Activated CD8-positive, alpha-beta T cell treated with anti-CD3 and anti-CD28 coated beads, Interleukin-2, amount 10 ng/mL, durations not matched to agents 7 days and 5 days (primary cell): ENCODE results near the gene MED12L. TPM values are rescaled to one million over a fixed set of nuclear protein-coding genes. Genes with fewer than 3 reads are reported as not detected.

Experiments used
- ATAC-seq: fragments of 150-1000 bp; cut with Tn5 transposase; one replicate; pipeline ENCODE4 v1.10.0; 2021; ENCODE audit warnings: moderate library complexity
- CTCF ChIA-PET: fragments of 350-600 bp; sonication (Branson Sonifier 250); formaldehyde crosslinking; loops from one replicate; lab custom pipeline; 2021; ENCODE audit warnings: antibody characterized with exemption; lab: Charles Lee
- POLR2A ChIA-PET: fragments of 350-600 bp; sonication (Branson Sonifier 250); formaldehyde crosslinking; loops from one replicate; lab custom pipeline; 2021; ENCODE audit warnings: antibody characterized with exemption; lab: Charles Lee
- DNase-seq: peaks from one replicate; pipeline ENCODE4 v3.0.0-alpha.2; 2020
- H3K27ac Mint-ChIP-seq: one replicate; pipeline ENCODE4 v1.8.0; 2021; ENCODE audit warnings: mild to moderate bottlenecking, mixed read lengths
- H3K27me3 Mint-ChIP-seq: one replicate; pipeline ENCODE4 v1.8.0; 2021; ENCODE audit warnings: low read depth, mixed read lengths
- H3K36me3 Mint-ChIP-seq: one replicate; pipeline ENCODE4 v1.8.0; 2021; ENCODE audit warnings: low read depth, mixed read lengths
- H3K4me1 Mint-ChIP-seq: one replicate; pipeline ENCODE4 v1.8.0; 2021; ENCODE audit warnings: low read depth, mixed read lengths
- H3K4me3 Mint-ChIP-seq: one replicate; pipeline ENCODE4 v1.8.0; 2021; ENCODE audit warnings: mild to moderate bottlenecking, mixed read lengths
- H3K9me3 Mint-ChIP-seq: one replicate; pipeline ENCODE4 v1.8.0; 2022; ENCODE audit warnings: mixed read lengths; ENCODE audit not compliant: insufficient read depth
- total RNA-seq, 2 experiments: library from RNA; stranded (reverse); gene quantifications; one replicate each; pipeline ENCODE4 v1.2.3, GENCODE V29; 2021

MED12L gene
- total RNA-seq, 2 experiments from 2014 or later, result 0.76 to 0.79 TPM

DNA sequence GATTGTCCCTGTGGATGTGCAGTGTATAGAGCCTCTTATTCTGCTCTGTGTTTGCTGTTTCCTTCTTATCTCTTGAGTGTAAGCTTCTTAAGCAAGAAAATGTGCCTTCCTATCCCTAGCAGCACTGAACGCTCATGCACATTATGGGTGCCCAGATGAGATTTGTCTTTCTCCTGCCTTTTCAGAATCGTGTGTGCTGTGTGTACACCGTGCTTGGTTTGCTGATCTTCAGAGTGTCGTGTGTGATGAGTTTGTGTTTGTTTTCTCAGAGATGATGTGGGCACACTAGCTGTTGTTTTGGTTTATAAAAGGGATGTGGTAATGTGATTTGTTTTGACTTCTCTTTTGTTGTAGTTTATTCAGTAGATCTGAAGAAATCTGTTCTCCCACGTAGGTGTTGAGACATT, 97.8 kb downstream of the MED12L start:
- ATAC-seq (peak; percentile 79), DNase-seq (peak; percentile 38)
- H3K9me3 Mint-ChIP-seq, result no peaks in the 10 kb centered on the region
- H3K4me3 Mint-ChIP-seq, result peak overlapping the region; percentile 58
- peaks cover 47% of the 10 kb centered on the region for H3K4me1 Mint-ChIP-seq
- ChIA-PET CTCF (interaction anchor here (0.5 to 3.7 kb wide), 9 partner anchors 11 to 330 kb away, joined by 3 to 17 read pairs (median 7); no protein-coding TSS in a partner anchor), POLR2A (interaction anchor here (2.1 to 6.2 kb wide), 2 partner anchors 12 to 18 kb away, joined by 6 to 51 read pairs; partner anchors contain the start of gene GPR171)
- H3K27ac Mint-ChIP-seq, result peak overlapping the region; percentile 81
- H3K36me3 Mint-ChIP-seq, result peaks cover 2% of the 10 kb centered on the region
- no peaks in the 10 kb centered on the region for H3K27me3 Mint-ChIP-seq

DNA sequence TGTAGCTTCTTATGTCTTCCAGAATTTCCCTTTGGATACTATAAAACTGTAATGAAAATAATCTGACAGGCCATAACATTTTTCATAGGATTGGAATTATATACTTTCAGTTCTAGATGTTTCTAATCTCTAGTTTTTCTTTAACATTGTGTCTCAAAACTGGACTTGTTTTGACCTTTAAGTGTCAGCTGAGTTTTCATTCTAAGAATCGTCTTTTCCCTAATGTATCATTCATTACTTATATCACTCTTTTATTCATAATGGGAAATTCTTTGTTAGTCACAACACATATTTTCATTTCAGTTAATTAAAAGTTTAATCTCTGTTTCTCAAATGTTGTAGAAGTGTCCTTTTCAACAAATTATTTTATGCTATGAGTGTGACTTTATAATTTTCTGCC, 105.6 kb downstream of the MED12L start:
- POLR2A ChIA-PET, result no interaction called here
- no peak for DNase-seq
- Mint-ChIP-seq H3K4me1 (peaks cover 31% of the 10 kb centered on the region), H3K4me3 (no peak overlapping the region), H3K27ac (no peak overlapping the region), H3K36me3 (peaks cover 29% of the 10 kb centered on the region), H3K27me3 (no peaks in the 10 kb centered on the region), H3K9me3 (peaks cover 17% of the 10 kb centered on the region)
- CTCF ChIA-PET, result interaction anchor here (0.6 to 0.7 kb wide), 2 partner anchors 23 to 37 kb away, joined by 3 to 4 read pairs; no protein-coding TSS in a partner anchor
- no peak for ATAC-seq

DNA sequence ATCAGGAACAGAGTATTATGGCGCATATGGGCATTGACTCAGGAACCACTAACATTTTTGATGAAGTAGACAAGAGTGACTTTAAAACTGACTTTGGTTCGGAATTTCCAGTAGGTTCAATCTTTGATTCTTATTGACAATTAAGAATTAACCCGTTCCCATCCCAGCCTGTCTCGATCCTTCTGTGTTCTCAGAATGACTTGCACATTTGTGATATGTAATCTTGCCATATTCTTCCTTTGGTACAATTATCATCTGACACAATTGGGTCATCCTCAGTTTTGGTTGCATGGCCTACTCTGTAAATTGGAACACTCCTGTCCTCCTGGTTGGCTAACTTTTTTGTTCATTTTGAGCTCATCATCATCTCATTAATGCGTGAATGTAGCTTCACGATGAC, 107.1 kb downstream of the MED12L start:
- DNase-seq, result no peak
- peaks cover 32% of the 10 kb centered on the region for H3K4me1 Mint-ChIP-seq
- ATAC-seq, result no peak
- no peak overlapping the region for H3K27ac Mint-ChIP-seq
- no peak overlapping the region for H3K4me3 Mint-ChIP-seq
- H3K27me3 Mint-ChIP-seq, result no peaks in the 10 kb centered on the region
- ChIA-PET CTCF (interaction anchor here (0.7 kb wide), 1 partner anchor 18 kb away, joined by 3 read pairs; no protein-coding TSS in a partner anchor), POLR2A (no interaction called here)
- peaks cover 40% of the 10 kb centered on the region for H3K36me3 Mint-ChIP-seq
- peaks cover 22% of the 10 kb centered on the region for H3K9me3 Mint-ChIP-seq

DNA sequence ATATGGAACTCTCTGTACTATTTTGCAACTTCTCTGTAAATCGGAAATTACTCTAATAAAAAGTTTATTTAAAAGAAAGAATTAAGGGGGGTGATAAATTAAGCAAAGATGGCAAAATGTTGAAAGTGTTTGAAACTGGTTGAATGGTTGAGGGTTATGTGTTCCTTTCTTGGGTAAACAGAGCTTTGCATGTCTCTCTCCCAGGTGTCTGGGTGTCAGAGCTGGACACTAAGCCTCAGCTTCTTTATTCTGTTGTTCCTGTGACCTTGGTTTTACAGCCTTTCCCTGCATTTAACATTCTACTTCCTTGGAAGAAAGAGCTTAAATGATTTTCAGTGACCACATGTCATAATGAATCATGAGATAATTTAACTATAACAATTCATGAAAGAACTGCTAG, 110.4 kb downstream of the MED12L start:
- no peak for ATAC-seq
- Mint-ChIP-seq H3K4me1 (peaks cover 33% of the 10 kb centered on the region), H3K9me3 (peaks cover 18% of the 10 kb centered on the region), H3K36me3 (peaks cover 67% of the 10 kb centered on the region), H3K27ac (peak overlapping the region; percentile 4), H3K4me3 (no peak overlapping the region), H3K27me3 (no peaks in the 10 kb centered on the region)
- ChIA-PET CTCF (interaction anchor here (0.7 to 2.2 kb wide), 10 partner anchors 9 to 87 kb away, joined by 3 to 13 read pairs (median 4); no protein-coding TSS in a partner anchor), POLR2A (interaction anchor here (1.3 kb wide), 1 partner anchor 25 kb away, joined by 3 read pairs; no protein-coding TSS in a partner anchor)
- DNase-seq, result no peak

DNA sequence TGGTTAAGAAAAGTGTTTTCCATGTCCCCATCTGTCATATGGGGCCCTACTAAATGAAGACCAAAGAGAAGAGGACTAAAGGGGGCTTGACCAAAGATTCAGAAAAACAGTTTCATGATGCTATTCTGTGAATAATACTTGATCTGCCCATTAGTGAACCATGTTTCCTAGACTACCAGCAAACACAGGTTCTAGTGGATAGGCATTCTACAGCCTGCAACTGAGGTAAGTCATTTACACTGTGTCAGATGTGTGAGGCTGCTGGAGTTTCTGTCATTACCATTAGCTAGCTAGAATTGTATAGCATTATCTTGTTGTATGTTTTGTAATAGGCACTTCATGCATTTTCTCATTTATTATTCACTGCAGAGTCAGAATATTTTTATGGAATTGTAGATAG, 111.0 kb downstream of the MED12L start:
- peak overlapping the region; percentile 4 for H3K27ac Mint-ChIP-seq
- H3K27me3 Mint-ChIP-seq, result no peaks in the 10 kb centered on the region
- peaks cover 69% of the 10 kb centered on the region for H3K36me3 Mint-ChIP-seq
- POLR2A ChIA-PET, result interaction anchor here (1.2 to 1.3 kb wide), 2 partner anchors 10 to 25 kb away, joined by 3 to 6 read pairs; no protein-coding TSS in a partner anchor
- no peak overlapping the region for H3K4me3 Mint-ChIP-seq
- DNase-seq (no peak), ATAC-seq (no peak)
- peaks cover 31% of the 10 kb centered on the region for H3K4me1 Mint-ChIP-seq
- peaks cover 13% of the 10 kb centered on the region for H3K9me3 Mint-ChIP-seq
- CTCF ChIA-PET, result interaction anchor here (1.0 to 2.2 kb wide), 8 partner anchors 10 to 86 kb away, joined by 3 to 13 read pairs (median 4); no protein-coding TSS in a partner anchor

DNA sequence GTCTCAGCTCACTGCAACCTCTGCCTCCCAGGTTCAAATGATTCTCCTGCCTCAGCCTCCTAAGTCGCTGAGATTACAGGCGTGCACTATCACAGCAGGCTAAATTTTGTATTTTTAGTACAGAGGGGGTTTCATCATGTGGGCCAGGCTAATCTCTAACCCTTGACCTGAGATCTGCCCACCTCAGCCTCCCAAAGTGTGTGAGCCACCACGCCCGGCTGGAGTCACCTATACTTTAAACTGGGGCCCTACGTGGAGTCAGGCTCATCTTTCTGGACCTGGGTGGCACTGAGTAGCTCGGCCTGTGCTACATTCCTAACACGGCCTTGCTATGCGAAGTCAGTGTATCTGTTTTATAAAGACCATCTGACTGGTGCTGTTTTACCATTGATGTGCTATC, 111.8 kb downstream of the MED12L start:
- ChIA-PET POLR2A (interaction anchor here (1.0 to 1.2 kb wide), 2 partner anchors 8 to 11 kb away, joined by 4 to 6 read pairs; no protein-coding TSS in a partner anchor), CTCF (interaction anchor here (0.8 to 6.0 kb wide), 8 partner anchors 8 to 29 kb away, joined by 3 to 33 read pairs (median 6); no protein-coding TSS in a partner anchor)
- Mint-ChIP-seq H3K27me3 (no peaks in the 10 kb centered on the region), H3K4me3 (no peak overlapping the region), H3K36me3 (peaks cover 76% of the 10 kb centered on the region), H3K27ac (no peak overlapping the region), H3K9me3 (peaks cover 13% of the 10 kb centered on the region), H3K4me1 (peaks cover 31% of the 10 kb centered on the region)
- ATAC-seq, result no peak
- no peak for DNase-seq

DNA sequence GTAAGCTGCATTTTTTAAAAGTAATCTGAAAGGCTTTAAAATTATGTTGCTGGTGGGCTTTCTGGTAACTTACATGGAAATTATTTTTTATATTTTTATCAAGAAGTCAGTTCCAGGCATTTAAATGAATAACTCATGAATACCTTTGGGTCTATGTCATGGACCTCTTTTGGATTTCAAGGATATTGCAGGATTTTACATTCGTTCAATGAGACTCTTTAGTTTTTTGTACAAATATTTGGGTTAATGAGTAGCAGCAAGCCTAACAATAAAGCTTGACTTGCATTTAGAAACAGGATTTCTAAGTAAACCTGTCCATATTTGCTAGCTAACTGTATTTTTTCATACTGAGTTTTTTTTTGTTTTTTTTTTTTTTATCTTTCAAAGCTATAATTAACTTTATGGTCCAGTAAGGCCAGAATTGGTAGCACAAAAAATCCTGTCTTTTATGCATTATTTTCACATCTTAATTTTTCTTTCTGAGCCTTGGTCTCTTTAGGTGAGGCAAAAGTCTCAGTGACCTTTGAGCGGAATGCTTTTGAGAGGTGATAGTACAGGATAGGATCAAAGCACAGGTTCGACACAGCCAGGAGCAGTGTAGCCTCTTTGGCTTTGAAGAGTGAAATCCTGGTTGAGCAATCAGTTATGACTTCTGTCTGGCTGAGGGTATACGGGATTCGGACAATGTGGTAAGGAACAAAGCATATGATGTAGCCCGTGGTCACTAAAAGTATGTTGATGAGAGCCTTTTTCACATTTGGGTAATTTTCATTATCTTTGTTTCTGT, 112.7 kb downstream of the MED12L start:
- H3K36me3 Mint-ChIP-seq, result peaks cover 78% of the 10 kb centered on the region
- no peak overlapping the region for H3K27ac Mint-ChIP-seq
- H3K27me3 Mint-ChIP-seq, result no peaks in the 10 kb centered on the region
- peaks cover 13% of the 10 kb centered on the region for H3K9me3 Mint-ChIP-seq
- DNase-seq (no peak), ATAC-seq (no peak)
- H3K4me1 Mint-ChIP-seq, result peaks cover 31% of the 10 kb centered on the region
- H3K4me3 Mint-ChIP-seq, result peak overlapping the region; percentile 87
- ChIA-PET CTCF (interaction anchor here (0.8 to 7.6 kb wide), 7 partner anchors 9 to 30 kb away, joined by 3 to 65 read pairs (median 5); no protein-coding TSS in a partner anchor), POLR2A (interaction anchor here (0.8 to 5.6 kb wide), 3 partner anchors 9 to 14 kb away, joined by 3 to 51 read pairs (median 4); no protein-coding TSS in a partner anchor)

DNA sequence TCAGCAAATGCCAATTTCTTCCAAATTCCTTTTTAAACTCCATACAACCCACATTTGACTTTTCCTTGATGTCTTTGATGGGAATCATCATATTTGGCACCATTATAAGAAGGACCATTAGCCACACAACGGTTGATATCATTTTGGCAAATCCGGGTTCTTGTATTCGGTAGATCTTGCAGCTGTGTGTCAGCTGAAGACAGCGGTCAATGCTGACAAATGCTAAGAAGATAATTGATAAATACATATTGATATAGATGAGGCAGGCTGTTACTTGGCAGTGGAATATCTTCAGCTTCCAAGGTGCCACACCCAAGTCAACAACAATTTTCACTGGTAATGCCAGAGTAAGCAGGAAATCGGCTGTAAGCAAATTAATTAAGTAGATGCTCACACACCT, 113.4 kb downstream of the MED12L start:
- peak overlapping the region; percentile 87 for H3K4me3 Mint-ChIP-seq
- peaks cover 75% of the 10 kb centered on the region for H3K36me3 Mint-ChIP-seq
- no peak for DNase-seq
- ChIA-PET CTCF (interaction anchor here (1.1 to 7.6 kb wide), 8 partner anchors 9 to 128 kb away, joined by 3 to 65 read pairs (median 6); no protein-coding TSS in a partner anchor), POLR2A (interaction anchor here (0.8 to 5.6 kb wide), 3 partner anchors 12 to 436 kb away, joined by 3 to 51 read pairs (median 34); partner anchors contain the start of gene SIAH2)
- no peaks in the 10 kb centered on the region for H3K27me3 Mint-ChIP-seq
- H3K9me3 Mint-ChIP-seq, result peaks cover 13% of the 10 kb centered on the region
- ATAC-seq, result no peak
- H3K4me1 Mint-ChIP-seq, result peaks cover 32% of the 10 kb centered on the region
- peak overlapping the region; percentile 18 for H3K27ac Mint-ChIP-seq

DNA sequence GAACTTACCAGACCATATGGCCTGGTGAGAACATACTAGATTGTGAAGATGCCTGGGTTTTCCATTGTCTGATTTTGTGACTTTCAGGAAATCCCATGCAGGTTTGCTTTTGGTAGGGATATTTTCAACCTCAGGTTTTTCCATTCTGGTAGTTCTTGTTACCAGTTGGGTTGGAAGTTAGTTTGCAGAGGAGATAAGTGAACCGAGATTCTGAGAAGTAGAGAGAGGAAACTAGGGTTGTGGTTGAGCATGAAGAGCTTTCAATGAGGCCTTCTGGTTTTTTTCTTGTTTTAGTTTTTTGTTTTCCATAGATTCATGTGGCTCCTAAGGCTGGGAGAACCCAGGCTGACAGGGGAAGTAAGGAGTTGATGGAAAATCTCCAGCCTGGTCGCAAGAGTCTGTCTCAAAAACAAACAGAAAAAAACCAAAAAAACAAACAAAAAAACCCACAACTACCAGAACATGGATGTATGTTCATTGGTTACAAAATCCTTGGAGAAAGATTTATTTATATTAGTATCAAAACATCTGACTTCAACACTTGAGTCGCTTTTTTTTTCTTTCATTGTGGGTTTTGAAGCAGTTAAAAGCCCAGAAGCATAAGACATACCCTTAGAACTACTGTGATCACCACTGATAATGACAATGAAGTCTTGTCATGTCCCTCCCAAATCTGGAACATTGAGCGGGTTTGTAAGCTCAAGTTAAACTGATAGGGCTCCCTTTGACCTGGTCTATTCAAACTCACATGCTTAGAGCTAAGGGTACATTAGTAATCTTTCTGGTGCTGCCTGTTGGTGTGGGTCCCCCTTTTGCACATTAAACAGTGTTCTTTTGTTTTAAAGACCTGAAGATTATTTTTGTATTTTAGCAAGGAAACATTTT, 114.3 kb downstream of the MED12L start:
- H3K4me3 Mint-ChIP-seq, result peak overlapping the region; percentile 87
- DNase-seq (no peak), ATAC-seq (peak; percentile 41)
- H3K27me3 Mint-ChIP-seq, result no peaks in the 10 kb centered on the region
- H3K9me3 Mint-ChIP-seq, result peaks cover 13% of the 10 kb centered on the region
- H3K4me1 Mint-ChIP-seq, result peaks cover 42% of the 10 kb centered on the region
- CTCF ChIA-PET, result interaction anchor here (0.8 to 7.6 kb wide), 9 partner anchors 8 to 127 kb away, joined by 3 to 65 read pairs (median 8); partner anchors contain the start of gene P2RY14
- peak overlapping the region; percentile 89 for H3K27ac Mint-ChIP-seq
- POLR2A ChIA-PET, result interaction anchor here (1.1 to 5.6 kb wide), 11 partner anchors 10 to 1069 kb away, joined by 3 to 51 read pairs (median 16); partner anchors contain the start of genes MBNL1, P2RY14 and SIAH2
- H3K36me3 Mint-ChIP-seq, result peaks cover 70% of the 10 kb centered on the region

DNA sequence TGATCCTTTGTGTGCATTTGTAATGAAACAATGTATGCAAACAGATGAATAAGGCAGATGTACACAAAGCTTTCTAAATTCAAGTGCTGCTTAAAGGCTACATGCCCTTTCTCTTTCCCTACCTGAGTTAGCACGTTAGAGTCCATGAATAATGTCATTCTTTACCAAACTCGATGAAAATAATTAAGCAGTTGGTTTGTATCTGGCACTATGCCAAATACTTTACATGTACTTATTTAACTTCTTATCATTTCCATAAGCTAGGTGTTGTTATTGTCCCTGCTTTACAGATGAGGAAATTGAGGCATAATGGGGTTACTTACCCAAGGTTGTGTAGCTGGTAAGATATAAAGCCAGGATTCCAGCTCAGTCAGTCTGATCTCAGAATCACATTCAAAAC, 115.1 kb downstream of the MED12L start:
- ATAC-seq (no peak), DNase-seq (no peak)
- H3K27me3 Mint-ChIP-seq, result no peaks in the 10 kb centered on the region
- ChIA-PET POLR2A (interaction anchor here (1.1 to 5.6 kb wide), 15 partner anchors 10 to 1072 kb away, joined by 3 to 51 read pairs (median 5); partner anchors contain the start of genes MBNL1, P2RY14 and SIAH2), CTCF (interaction anchor here (0.5 to 7.6 kb wide), 9 partner anchors 10 to 82 kb away, joined by 3 to 65 read pairs (median 8); partner anchors contain the start of gene P2RY14)
- peak overlapping the region; percentile 87 for H3K4me3 Mint-ChIP-seq
- H3K9me3 Mint-ChIP-seq, result peaks cover 9% of the 10 kb centered on the region
- H3K36me3 Mint-ChIP-seq, result peaks cover 68% of the 10 kb centered on the region
- peaks cover 49% of the 10 kb centered on the region for H3K4me1 Mint-ChIP-seq
- H3K27ac Mint-ChIP-seq, result peak overlapping the region; percentile 79
